DND-41 (cell line): ENCODE data around the gene ZHX3.

Experiments
- ATAC-seq: fragments of 200-7000 bp; cut with Tn5 transposase; 3 replicates; pipeline ENCODE4 v1.9.1; 2021; ENCODE audit warnings: low read depth; ENCODE audit not compliant: insufficient read depth
- DNase-seq: peaks from one replicate; pipeline ENCODE4 v3.0.0-alpha.2; 2020
- H2AFZ ChIP-seq: 2 replicates; pipeline ENCODE4 v1.6.0; 2012; ENCODE audit warnings: low read depth, low read length
- H3K27ac ChIP-seq: 2 replicates; pipeline ENCODE4 v1.5.1; 2012; ENCODE audit warnings: low read length, inconsistent platforms
- H3K27me3 ChIP-seq: fragments of 200-600 bp; sonication (generic); 2 replicates; pipeline ENCODE4 v1.6.0; 2012; ENCODE audit warnings: low read length, mild to moderate bottlenecking, inconsistent platforms; ENCODE audit not compliant: insufficient read depth, poor library complexity
- H3K36me3 ChIP-seq: 2 replicates; pipeline ENCODE4 v1.5.1; 2012; ENCODE audit warnings: low read length, inconsistent platforms; ENCODE audit not compliant: insufficient read depth
- H3K4me1 ChIP-seq: 2 replicates; pipeline ENCODE4 v1.5.1; 2012; ENCODE audit warnings: mild to moderate bottlenecking, low read length; ENCODE audit not compliant: insufficient read depth
- H3K4me2 ChIP-seq: 2 replicates; pipeline ENCODE4 v1.6.0; 2012; ENCODE audit warnings: mild to moderate bottlenecking, moderate library complexity, low read length, inconsistent platforms; ENCODE audit not compliant: insufficient read depth
- H3K4me3 ChIP-seq, 2 experiments: fragments of 200-600 bp in 1 of 2; shearing (Covaris generic) in 1 of 2; 2 replicates each; pipeline ENCODE4 v1.5.1; 2012 to 2016; ENCODE audit warnings: inconsistent platforms in 2 of 2, low read length in 2 of 2, mild to moderate bottlenecking in 2 of 2, low read depth in 1 of 2, moderate library complexity in 1 of 2
- H3K79me2 ChIP-seq: 2 replicates; pipeline ENCODE4 v1.6.0; 2012; ENCODE audit warnings: low read length, inconsistent platforms; ENCODE audit not compliant: insufficient read depth
- H3K9ac ChIP-seq: 2 replicates; pipeline ENCODE4 v1.6.0; 2012; ENCODE audit warnings: low read depth, mild to moderate bottlenecking, inconsistent platforms, low read length, moderate library complexity
- H3K9me3 ChIP-seq: 2 replicates; pipeline ENCODE4 v1.5.1; 2012; ENCODE audit warnings: low read length, moderate library complexity, mild to moderate bottlenecking, inconsistent platforms; ENCODE audit not compliant: insufficient read depth, severe bottlenecking
- H4K20me1 ChIP-seq: 2 replicates; pipeline ENCODE4 v1.6.0; 2012; ENCODE audit warnings: low read length; ENCODE audit not compliant: insufficient read depth
- EZH2 ChIP-seq: IDR thresholded peaks from 3 replicates; pipeline ENCODE4 v1.6.1; 2012; ENCODE audit warnings: borderline replicate concordance, low read depth, mild to moderate bottlenecking, moderate library complexity, low read length, inconsistent platforms; ENCODE audit not compliant: severe bottlenecking
- TF ChIP-seq, protein P1 (sequence below): IDR thresholded peaks from 2 replicates; pipeline ENCODE4 v1.5.1; 2012; ENCODE audit warnings: borderline replicate concordance, low read length, moderate library complexity, mild to moderate bottlenecking; ENCODE audit not compliant: poor library complexity, severe bottlenecking; ENCODE audit errors: extremely low read depth

Gene ZHX3

GRCh38 chr20:41167481-41168253, 149.9 kb downstream of the ZHX3 start:
- Histone ChIP-seq H2AFZ (no peak overlapping the region), H3K4me3 (no peak overlapping the region), H3K36me3 (peaks cover 99% of the 10 kb centered on the region), H3K9ac (no peak overlapping the region), H3K9me3 (no peaks in the 10 kb centered on the region), H3K79me2 (no peaks in the 10 kb centered on the region; the same call in 1 of the 2 replicates), H3K4me2 (no peak overlapping the region), H4K20me1 (peaks cover 89% of the 10 kb centered on the region), H3K4me1 (no peaks in the 10 kb centered on the region), H3K27ac (no peak overlapping the region), H3K27me3 (no peaks in the 10 kb centered on the region)
- DNase-seq, result no peak
- TF ChIP-seq, protein P1, sequence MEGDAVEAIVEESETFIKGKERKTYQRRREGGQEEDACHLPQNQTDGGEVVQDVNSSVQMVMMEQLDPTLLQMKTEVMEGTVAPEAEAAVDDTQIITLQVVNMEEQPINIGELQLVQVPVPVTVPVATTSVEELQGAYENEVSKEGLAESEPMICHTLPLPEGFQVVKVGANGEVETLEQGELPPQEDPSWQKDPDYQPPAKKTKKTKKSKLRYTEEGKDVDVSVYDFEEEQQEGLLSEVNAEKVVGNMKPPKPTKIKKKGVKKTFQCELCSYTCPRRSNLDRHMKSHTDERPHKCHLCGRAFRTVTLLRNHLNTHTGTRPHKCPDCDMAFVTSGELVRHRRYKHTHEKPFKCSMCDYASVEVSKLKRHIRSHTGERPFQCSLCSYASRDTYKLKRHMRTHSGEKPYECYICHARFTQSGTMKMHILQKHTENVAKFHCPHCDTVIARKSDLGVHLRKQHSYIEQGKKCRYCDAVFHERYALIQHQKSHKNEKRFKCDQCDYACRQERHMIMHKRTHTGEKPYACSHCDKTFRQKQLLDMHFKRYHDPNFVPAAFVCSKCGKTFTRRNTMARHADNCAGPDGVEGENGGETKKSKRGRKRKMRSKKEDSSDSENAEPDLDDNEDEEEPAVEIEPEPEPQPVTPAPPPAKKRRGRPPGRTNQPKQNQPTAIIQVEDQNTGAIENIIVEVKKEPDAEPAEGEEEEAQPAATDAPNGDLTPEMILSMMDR, result no peak
- no peak for TF ChIP-seq EZH2
- ATAC-seq, result peak; percentile 3; the same call in 1 of the 3 replicates

DNA sequence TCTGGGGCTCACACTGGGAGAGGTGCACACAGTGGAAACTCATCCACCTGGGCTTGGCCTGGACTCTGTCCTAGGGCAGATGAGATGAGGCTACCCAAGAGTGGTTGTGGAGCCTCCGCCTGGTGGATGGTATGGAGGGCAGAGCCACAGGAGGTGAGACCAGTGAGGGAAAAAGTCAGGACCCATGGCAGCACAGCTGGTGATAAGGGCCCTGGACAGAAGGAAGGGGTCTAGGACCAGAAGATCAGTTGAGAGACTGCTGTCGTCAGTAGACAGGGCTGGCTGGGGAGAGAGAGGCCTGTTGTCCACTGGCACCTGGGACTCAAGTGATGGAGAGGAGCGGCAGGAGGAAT, 150.4 kb downstream of the ZHX3 start:
- no peak for DNase-seq
- Histone ChIP-seq H3K9me3 (no peaks in the 10 kb centered on the region), H3K4me3 (no peak overlapping the region), H3K9ac (no peak overlapping the region), H3K4me2 (no peak overlapping the region), H3K27me3 (no peaks in the 10 kb centered on the region), H3K36me3 (peaks cover 99% of the 10 kb centered on the region), H4K20me1 (peaks cover 89% of the 10 kb centered on the region), H3K79me2 (no peaks in the 10 kb centered on the region; the same call in 1 of the 2 replicates), H3K4me1 (no peaks in the 10 kb centered on the region), H3K27ac (no peak overlapping the region), H2AFZ (no peak overlapping the region)
- ATAC-seq, result peak; percentile 20; the same call in 1 of the 3 replicates
- TF ChIP-seq EZH2, result no peak
- TF ChIP-seq, protein P1, result no peak

- Histone ChIP-seq H3K36me3 (peaks cover 99% of the 10 kb centered on the region), H3K4me2 (no peak overlapping the region)
Measured at GRCh38 chr20:41166201-41167117, 151.1 kb downstream of the ZHX3 start.

More at GRCh38 chr20:41166201-41167117, 151.1 kb downstream of the ZHX3 start:
- Histone ChIP-seq H3K27me3 (no peaks in the 10 kb centered on the region), H3K4me1 (no peaks in the 10 kb centered on the region), H3K4me3 (no peak overlapping the region), H3K9ac (no peak overlapping the region), H3K27ac (no peak overlapping the region), H3K79me2 (no peaks in the 10 kb centered on the region; the same call in 1 of the 2 replicates), H2AFZ (no peak overlapping the region), H3K9me3 (no peaks in the 10 kb centered on the region), H4K20me1 (peaks cover 88% of the 10 kb centered on the region)
- TF ChIP-seq EZH2, result no peak
- TF ChIP-seq, protein P1, result no peak
- ATAC-seq (no peak), DNase-seq (no peak)
